HL-60/S4 (cell line): ENCODE data around the gene EIF5AL1.

ENCODE experiments used
- in situ Hi-C: fragments of 300-500 bp; cut with MboI; formaldehyde crosslinking; loops from 2 replicates; pipeline ENCODE4 v1.14.3; 2022; ENCODE audit warnings: low sequenced_read_pairs

Gene EIF5AL1

DNA sequence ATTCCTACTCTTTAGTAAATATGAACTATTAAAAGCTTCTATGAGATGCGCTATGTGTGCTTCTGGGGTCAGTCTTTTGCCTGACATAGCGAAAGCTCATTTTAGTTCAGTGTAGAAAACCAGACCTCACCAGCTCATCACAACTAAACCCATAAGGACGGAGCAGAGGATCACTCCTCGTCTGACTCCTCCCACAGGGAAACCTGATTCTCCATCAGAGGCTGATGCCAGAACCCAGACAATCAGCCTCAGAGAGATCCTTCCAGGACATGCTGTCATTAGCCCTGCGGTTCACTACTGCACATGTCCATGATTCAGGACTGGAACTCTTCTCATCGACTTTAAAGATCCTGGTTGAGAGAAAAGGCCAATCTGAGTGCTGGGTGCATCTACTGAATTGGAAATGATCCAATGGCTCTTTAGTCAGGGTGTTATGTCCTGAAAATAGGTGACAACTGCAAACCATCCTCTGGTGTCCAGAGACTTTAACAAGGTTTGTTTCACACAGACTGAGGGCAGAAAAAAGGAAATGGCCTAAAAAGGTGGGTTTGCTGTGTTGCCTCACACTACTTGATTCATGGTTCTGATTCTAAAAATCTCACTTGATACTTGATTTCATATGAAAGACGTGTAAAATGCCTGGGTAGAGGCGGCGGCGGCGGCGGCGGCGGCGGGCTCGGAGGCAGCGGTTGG, at the start of gene EIF5AL1:
Gene EIF5AL1, plus strand, starts transcription at position 643 of the 693 bp plus-strand sequence. CDS start 117 bp downstream, outside the sequence.
- in situ Hi-C loops, result loop anchor here (25.0 kb wide), 2 partner anchors 625 to 700 kb away; partner anchors contain the start of genes ANXA11 and PLAC9

- in situ Hi-C loops, result no loop called here
Observed at GRCh38 chr10:79463578-79464496, 48.5 kb upstream of the EIF5AL1 start.

- in situ Hi-C loops, result no loop called here
Observed at GRCh38 chr10:79465341-79465740, 47.0 kb upstream of the EIF5AL1 start.

GRCh38 chr10:79468015-79468560, 44.2 kb upstream of the EIF5AL1 start:
- in situ Hi-C loops, result no loop called here

GRCh38 chr10:79468841-79469585, 43.3 kb upstream of the EIF5AL1 start:
- in situ Hi-C loops, result no loop called here

GRCh38 chr10:79470096-79470495, 42.2 kb upstream of the EIF5AL1 start:
- in situ Hi-C loops, result loop anchor here (10.0 kb wide), 1 partner anchor 95 kb away; no protein-coding TSS in a partner anchor

DNA sequence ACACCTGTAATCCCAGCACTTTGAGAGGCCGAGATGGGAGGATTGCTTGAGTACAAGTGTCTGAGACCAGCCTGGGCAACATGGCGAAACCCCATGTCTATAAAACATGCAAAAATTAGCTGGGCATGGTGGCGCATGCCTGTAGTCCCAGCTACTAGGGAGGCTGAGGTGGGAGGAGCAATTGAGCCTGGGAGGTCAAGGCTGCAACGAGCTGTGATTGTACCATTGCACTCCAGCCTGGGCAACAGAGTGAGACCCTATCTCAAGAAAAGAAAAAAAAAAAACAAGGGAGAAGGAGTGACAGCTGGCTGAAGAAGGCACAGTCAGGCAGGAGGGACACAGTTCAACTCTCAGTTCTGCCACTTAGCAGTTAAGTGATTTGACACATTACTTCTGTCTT, 40.6 kb upstream of the EIF5AL1 start:
- in situ Hi-C loops, result loop anchor here (10.0 kb wide), 1 partner anchor 97 kb away; no protein-coding TSS in a partner anchor

DNA sequence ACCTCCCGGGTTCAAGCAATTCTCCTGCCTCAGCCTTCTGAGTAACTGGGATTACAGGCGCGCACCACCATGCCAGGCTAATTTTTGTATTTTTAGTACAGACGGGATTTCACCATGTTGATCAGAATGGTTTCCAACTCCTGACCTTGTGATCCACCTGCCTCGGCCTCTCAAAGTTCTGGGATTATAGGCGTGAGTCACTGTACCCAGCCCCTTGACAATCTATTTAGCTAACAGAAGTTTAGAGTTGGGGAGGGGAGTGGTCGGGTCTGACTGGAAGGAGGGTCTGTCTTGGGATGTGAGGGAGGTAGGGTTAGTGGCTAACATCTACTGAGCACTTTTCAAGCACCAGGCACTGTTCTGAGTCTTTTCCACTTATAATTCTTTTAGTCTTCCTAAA, 39.9 kb upstream of the EIF5AL1 start:
- in situ Hi-C loops, result loop anchor here (10.0 kb wide), 1 partner anchor 98 kb away; no protein-coding TSS in a partner anchor

- in situ Hi-C loops, result loop anchor here (10.0 kb wide), 1 partner anchor 98 kb away; no protein-coding TSS in a partner anchor
Observed at GRCh38 chr10:79472951-79473350, 39.4 kb upstream of the EIF5AL1 start.

DNA sequence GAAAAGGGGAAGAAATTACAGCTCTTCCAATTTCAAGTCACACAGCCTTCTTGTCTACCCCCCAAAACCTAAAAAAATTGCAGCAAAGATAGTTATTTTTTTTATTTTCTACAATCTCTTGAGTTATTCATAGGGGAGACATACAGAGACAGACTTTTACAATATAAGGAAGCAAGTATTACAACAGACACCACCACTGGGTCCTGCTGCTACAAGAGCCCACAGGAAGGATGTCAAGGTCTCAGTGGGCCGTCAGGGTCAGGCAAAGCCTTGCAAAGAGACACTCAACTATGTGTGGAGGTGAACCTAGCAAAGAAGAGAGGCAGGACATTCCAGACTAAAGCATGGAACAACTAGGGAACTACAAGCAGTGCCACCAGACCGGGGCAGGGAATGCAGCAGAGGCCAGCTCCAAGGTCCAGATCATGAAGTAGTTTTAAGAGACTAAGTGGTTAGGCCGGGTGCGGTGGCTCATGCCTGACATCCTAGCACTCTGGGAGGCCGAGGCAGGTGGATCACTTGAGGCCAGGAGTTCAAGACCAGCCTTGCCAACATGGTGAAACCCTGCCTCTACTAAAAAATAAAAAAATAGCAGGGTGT, 38.7 kb upstream of the EIF5AL1 start:
- in situ Hi-C loops, result loop anchor here (10.0 kb wide), 1 partner anchor 99 kb away; no protein-coding TSS in a partner anchor

DNA sequence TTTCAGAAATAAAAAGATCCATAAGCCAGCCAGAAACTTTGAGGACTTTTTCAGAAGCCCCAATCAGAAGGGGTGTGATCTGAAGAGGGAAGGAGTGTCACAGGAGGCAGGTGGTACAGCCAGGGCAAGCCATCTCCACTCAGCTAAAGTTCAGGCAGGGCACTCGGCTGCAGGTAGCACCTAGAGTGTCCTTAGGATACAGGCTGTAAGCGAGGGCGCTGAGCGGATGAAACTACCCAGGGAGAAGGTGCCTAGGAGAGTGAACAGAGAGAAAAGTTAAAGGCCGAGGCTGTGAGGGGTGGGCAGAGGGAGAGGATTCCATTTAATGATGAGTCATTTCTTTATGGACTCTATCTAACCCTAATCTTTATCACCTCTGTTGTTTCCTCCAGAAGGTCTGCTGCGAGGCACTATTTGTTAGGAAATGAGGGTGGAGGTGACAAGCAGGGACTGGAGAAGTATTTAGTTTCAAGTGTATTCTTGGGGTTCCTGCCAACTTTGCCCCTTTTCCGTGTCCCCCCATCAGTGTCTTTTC, 37.1 kb upstream of the EIF5AL1 start:
- in situ Hi-C loops, result loop anchor here (10.0 kb wide), 1 partner anchor 100 kb away; no protein-coding TSS in a partner anchor

DNA sequence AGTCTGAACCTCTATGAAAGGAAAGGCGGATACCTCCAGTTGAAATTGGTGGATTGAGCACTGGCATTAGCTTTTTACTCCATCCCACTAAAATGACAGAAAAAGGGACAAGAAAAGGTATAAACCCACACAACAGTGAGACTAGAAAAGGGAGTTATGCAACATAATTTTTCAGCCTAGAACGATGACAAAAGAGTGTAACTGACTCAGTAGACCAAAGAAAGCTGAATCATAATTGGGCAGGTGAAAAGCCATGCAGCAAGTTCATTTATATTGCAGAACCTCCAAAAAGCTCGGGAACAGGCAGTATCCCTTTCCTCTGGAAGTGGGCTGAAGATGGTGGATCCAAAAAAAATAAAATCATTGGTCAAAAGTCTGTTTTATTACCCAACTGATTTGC, 36.5 kb upstream of the EIF5AL1 start:
- in situ Hi-C loops, result loop anchor here (10.0 kb wide), 1 partner anchor 101 kb away; no protein-coding TSS in a partner anchor

GRCh38 chr10:79476645-79477044, 35.7 kb upstream of the EIF5AL1 start:
- in situ Hi-C loops, result loop anchor here (10.0 kb wide), 1 partner anchor 102 kb away; no protein-coding TSS in a partner anchor

GRCh38 chr10:79477456-79477855, 34.9 kb upstream of the EIF5AL1 start:
- in situ Hi-C loops, result loop anchor here (10.0 kb wide), 1 partner anchor 103 kb away; no protein-coding TSS in a partner anchor

DNA sequence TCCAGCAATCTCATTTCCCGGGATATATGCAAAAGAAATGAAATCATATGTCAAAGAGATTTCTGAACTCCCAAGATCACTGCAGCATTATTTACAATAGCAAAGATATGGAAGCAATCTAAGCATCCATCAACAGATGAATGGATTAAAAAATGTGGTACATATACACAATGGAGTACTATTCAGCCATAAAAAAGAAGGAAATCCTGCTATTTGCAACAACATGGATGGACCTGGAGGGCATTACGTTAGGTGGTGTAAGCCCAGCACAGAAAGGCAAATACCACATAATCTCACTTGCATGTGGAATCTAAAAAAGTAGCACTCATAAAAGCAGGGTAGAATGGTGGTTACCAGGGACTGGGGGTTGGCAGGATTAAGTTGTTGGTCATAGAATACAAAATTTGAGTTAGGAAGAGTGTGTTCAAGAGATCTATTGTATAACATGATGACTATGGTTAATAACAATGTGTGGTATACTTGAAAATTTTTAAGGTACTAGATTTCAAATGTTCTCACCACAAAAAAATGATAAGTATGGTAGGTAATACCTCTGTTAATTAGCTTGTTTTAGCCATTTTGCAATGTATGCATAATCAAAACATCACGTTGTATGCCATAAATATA, 32.9 kb upstream of the EIF5AL1 start:
- in situ Hi-C loops, result loop anchor here (10.0 kb wide), 1 partner anchor 105 kb away; no protein-coding TSS in a partner anchor

DNA sequence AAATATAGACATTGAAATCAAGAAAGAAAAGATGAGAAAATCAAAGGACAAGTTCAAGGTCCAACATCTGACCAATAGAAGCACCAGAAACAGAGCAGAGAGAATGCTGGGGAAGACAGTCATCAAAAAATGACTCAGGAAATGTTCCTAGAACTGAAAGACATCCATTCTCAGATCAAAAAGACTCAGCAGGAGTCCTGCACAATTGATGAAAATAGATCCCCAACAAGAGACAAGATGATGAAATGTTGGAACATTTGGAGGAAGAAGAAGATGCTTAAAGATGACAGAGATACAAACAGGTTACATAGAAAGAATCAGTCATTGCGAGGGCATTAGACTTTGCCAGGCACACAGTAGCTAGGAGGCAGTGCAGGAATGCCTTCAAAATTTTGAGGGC, 30.0 kb upstream of the EIF5AL1 start:
- in situ Hi-C loops, result no loop called here

DNA sequence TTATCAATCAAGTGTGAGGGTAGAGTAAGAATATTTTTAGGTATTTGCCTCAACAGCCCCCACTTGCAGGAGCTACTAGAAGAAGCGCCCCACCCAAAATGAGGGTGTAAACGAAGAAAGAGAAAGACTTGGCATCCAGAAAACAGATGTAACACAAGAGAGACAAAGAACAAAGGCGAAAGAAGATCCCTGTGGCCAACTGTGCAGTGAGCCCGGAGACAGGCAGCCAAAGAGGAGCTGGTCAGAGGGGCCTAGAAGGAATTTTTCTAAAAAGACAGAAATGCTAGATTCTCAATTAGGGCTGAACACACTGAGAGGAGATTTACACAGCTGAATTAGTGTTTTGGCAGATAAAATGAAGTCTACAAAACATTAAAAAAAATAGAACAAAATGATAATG, 29.6 kb upstream of the EIF5AL1 start:
- in situ Hi-C loops, result no loop called here

DNA sequence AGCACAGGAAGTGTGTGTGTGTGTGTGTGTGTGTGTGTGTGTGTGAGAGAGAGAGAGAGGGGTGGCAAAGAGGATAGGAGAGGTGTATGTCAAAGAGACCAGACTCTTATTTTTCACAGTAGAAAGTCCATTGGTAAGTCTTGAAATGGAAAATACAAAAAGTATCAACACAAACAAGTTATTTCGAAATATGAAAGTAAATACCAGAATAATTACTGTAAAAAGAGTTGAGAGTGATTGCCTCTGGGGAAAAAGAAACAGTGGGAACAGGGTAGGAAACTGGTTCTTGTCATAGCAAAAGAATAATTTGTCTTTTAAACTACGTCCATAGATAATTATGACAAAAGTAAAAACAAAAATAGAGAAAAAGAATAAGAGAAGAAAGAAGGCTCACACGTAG, 29.0 kb upstream of the EIF5AL1 start:
- in situ Hi-C loops, result no loop called here

GRCh38 chr10:79483948-79484347, 28.4 kb upstream of the EIF5AL1 start:
- in situ Hi-C loops, result no loop called here
